GM21447 (cell line): ENCODE results near the gene LTBR.
"Not testable (repeated sequence)": the region's sequence is repeated elsewhere in the genome, so short reads cannot be mapped to it uniquely, and the experiment has no call there.

Source experiments
- ATAC-seq: cut with Tn5 transposase; IDR thresholded peaks from one replicate; pipeline ENCODE4 v1.9.1; 2021; ENCODE audit not compliant: unreplicated experiment

Gene LTBR

DNA sequence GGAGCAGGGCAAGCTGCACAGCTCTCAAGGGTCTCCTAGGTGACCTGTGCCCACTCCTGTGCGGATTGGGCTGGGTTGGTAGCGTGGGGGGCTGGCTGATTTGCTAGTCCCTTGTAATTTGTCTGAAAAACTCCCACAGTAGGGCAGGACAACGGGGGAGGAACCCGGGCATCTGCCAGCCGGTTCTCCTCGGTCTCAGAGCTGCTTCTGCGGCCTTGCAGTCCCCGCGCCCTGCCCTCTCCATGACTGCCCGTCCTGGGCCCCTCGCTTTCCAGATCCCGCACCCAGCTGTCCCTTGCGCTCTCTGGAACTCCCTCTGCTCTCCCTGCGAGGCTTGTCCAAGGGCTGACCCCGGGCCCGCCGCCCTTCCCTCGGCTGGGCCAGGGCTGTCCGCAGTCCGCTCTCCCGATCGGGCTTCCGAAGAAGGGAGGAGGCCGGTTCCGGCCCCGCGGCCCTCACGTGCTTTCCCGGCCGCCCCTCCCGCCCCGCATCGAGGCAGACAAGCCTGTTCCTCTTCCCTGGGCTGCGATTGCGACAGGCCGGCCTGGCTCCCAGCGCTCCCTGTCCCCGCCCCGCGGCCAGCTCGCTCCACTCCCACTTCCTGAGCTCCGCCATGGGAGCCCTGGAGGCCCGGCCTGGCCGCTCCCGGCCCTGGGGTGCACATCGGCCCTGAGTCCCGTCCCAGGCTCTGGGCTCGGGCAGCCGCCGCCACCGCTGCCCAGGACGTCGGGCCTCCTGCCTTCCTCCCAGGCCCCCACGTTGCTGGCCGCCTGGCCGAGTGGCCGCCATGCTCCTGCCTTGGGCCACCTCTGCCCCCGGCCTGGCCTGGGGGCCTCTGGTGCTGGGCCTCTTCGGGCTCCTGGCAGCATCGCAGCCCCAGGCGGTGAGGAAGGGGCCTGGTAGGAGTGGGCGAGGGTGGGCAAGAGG, at the start of gene LTBR:
Gene LTBR, plus strand, starts transcription at position 591 of the 927 bp plus-strand sequence. Its CDS starts 197 bp downstream, at position 788.
- no peak for ATAC-seq

GRCh38 chr12:6334359-6334758, 49.6 kb upstream of the LTBR start:
- no peak for ATAC-seq

DNA sequence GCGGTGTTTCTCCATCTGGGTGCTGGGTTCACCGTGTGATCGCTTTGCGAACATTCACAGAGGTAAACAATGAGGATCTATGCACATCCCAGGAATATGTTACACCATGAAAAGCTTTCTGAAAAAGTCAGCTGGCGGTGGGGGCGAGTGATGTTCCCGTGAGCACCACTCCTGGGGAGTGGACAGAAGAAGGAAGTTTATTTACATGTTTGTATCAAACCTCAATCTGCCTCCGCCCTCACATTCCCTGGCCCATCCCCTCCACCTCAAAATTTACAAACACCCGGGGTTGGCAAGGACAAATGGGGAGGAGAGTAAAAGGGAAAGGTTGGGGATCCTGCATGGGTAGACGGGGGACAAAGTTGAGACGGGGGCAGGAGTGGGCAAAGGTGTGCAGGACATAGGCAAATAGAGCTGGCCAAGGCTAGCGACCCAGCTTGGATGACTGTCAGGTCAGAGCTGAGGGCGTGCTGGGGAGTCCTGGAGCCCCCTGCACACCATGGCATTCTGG, 49.0 kb upstream of the LTBR start:
- ATAC-seq, result no peak

DNA sequence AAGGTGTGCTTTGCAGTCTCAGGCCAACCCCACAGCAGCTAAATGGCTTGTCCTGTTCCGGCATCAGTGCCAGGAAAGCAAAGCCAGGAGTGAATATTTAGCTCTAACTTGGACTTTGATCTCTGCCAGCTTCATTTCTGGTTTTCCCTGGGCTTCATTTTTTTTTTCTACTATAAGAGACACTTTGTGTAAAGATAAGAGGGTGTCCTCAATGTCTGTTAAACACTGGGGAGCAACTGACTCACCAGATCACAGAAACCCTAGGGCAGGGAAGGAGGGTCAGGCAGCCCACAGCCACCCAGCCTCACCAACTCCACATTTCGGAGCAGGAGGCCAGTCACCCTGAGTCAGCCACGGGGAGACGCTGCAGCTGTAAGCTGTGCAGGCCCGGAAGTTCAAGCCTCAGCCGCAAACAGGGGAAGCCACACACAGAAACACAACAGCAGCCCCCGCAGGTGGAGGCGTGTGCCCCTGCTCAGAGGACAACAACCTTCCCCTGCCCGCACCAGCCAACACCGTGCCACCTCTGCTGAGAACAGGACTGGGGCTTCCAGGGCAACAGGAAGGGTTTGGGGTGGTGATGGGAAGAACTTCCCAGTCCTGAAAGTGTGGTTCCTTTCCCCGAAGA, 48.4 kb upstream of the LTBR start:
- ATAC-seq, result peak; percentile 64

DNA sequence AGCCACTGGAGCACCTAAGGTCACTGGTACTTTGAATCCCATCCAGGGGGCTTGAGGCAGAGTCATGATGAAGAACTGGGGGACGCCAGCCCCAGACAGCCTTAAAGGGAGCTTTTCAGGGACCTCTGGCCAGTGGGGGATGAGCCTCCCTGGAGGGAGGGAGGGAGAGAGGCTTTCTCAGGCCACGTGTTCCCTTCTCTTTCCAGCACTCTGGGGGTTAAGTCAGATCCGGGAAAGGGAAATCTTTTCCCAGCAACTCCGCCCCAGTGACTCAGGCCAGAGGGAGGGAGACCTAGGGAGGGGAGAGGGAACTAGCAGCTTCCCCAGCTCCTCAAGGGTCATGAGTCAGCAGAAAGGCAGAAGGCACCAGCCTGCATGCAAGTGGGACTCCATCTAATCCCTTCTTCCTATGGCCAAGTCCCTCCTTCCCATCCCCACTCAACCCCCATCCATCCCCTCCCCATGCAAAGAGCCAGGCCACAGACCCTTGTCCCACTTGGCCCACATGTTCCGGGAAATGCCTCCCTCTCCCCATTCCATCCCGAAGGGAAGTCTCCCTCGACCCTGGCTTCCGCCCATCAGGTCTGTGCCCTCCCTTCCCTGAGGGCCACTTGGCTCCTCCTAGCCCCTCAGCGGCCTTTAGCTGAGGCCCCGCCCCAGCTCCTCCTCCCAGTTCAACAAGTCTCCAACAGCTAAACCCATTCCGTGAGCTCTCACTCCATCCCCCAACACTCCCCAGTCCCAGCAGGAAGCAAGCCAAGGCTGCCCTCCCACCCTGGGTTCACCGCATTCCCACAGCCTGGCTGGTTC, 47.7 kb upstream of the LTBR start:
- ATAC-seq, result peak; percentile 30

GRCh38 chr12:6336889-6337853, 46.8 kb upstream of the LTBR start:
- no peak for ATAC-seq

DNA sequence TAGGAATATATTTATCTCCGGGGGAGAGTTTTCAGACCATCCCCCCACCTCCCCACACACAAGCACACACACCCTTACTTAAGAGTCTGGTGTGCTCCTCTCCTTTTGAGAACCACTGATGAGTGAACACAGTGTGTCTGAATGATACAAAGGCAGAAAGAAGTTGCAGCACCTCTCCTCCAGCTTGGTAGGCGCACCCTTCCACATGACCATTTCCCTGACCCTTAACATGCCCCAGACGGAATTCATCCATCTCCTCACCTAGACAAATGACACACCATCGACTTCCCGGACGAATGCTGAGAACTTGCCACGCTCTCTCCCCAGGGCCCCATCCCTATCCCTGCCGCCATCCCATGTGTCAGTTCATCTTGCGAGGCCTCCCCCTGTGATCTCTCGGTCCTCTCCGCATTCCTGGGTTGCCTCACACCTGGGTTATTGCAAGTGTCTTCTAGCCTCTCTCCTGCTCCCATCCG, 46.0 kb upstream of the LTBR start:
- no peak for ATAC-seq

- ATAC-seq, result not testable (repeated sequence)
Measured at GRCh38 chr12:6338536-6338935, 45.4 kb upstream of the LTBR start.

GRCh38 chr12:6338955-6339354, 45.0 kb upstream of the LTBR start:
- ATAC-seq, result no peak

DNA sequence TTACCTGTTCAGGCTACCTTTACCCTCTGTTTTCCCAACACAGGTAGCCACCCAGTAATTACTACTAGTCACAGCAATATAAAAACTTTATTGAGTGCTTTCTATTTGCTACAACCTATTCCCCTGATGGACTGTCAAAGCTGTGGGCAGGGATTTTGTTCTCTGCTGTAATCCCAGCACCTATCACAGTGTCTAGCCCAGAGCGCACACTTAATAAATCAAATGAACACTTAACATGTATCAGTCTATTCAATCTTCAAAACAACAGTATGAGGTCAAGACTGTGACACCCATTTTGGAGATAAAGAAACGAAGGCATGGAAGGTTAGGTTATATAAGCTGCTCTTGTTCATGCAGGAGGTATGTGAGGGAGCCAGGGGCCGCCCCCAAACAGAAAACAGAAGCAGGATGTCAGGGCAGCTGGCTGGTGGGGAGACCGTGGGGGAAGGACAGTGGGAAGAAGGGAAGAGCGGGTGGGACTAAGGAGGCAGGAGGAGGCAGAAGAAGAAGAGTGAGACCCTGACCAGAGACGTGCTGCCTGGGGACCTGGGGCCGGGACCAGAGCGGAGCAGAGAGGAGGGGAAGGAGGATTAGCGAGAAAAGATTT, 43.8 kb upstream of the LTBR start:
- no peak for ATAC-seq

DNA sequence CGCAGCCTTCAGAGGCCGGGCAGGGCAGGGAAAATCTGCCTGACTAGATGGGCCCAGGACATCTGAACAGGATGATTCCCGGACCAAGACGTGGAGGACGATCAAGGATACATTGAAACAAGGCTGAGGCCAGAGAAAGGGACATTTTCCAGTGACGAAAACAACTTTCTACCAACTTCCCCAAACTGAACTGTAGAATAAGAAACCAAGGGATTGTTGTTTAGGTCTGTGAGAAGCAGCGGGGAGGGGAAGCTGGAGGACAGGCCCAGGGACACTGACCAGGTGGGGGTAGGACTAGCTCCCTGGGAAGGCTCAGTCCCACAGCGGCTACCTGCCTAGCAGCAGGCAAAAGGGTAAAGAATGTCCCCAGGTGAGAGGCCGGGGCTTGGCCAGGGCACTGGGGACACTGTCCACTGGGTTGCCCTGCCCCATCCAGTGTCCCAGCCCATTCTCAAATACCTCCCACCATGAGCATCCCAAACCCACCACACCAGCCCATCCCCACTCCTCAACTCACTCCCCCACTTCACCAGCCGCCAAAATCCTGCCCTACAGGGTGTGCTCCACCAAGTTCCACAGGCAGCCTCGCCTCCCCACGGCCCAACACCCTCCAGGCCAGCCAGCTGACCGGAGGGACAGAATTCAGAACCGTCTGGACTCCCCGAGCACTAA, 43.1 kb upstream of the LTBR start:
- no peak for ATAC-seq

- peak; percentile 33 for ATAC-seq
Measured at GRCh38 chr12:6341417-6342139, 42.4 kb upstream of the LTBR start, which contains the start of gene TNFRSF1A. TNFRSF1A (minus strand) TSS chr12:6342076; CDS start chr12:6341814, 262 bp downstream.

GRCh38 chr12:6342140-6342889, 41.6 kb upstream of the LTBR start:
- ATAC-seq, result no peak

GRCh38 chr12:6343518-6343917, 40.4 kb upstream of the LTBR start:
- ATAC-seq, result no peak

GRCh38 chr12:6344101-6344660, 39.8 kb upstream of the LTBR start:
- not testable (repeated sequence) for ATAC-seq

- ATAC-seq, result no peak
Measured at GRCh38 chr12:6345319-6346091, 38.5 kb upstream of the LTBR start.
